Stimulated activated CD8-positive, alpha-beta memory T cell treated with anti-CD3 and anti-CD28 coated beads, Interleukin-2, amount 100 ng/mL, for 48 hours (primary cell): ENCODE measurements around the gene FTSJ1.
"Not testable (repeated sequence)": the region's sequence is repeated elsewhere in the genome, so short reads cannot be mapped to it uniquely, and the experiment has no call there.

Source experiments
- DNase-seq, 2 donors: peaks; one replicate each; pipeline ENCODE4 v3.0.0-alpha.2; 2020; ENCODE audit warnings: low read depth in 2 of 2

The FTSJ1 gene

GRCh38 chrX:48521353-48522243 is 45.6 kb downstream of the FTSJ1 start, which contains the start of gene EBP:
TSS of gene EBP (plus strand) at chrX:48521808. CDS start at chrX:48523772, 1,964 bp downstream.
- peak; percentile 87 to 90 for DNase-seq

- DNase-seq, result no peak
Measured at GRCh38 chrX:48522291-48522690, 46.3 kb downstream of the FTSJ1 start.

- DNase-seq, result no peak
Measured at GRCh38 chrX:48523682-48524081, 47.7 kb downstream of the FTSJ1 start.

GRCh38 chrX:48525853-48526252 is 49.9 kb downstream of the FTSJ1 start:
- DNase-seq, result not testable (repeated sequence)

- no peak for DNase-seq
Measured at GRCh38 chrX:48530736-48531135, 54.7 kb downstream of the FTSJ1 start.

- DNase-seq, result no peak
Measured at GRCh38 chrX:48531358-48531959, 55.5 kb downstream of the FTSJ1 start.

- DNase-seq, result no peak
Measured at GRCh38 chrX:48532161-48532560, 56.2 kb downstream of the FTSJ1 start.

- no peak for DNase-seq
Measured at GRCh38 chrX:48533165-48533564, 57.2 kb downstream of the FTSJ1 start.
